ENCODE results near the gene FEM1A. TPM values are rescaled to one million over a fixed set of nuclear protein-coding genes. Genes with fewer than 3 reads are reported as not detected.
"Not testable (repeated sequence)": the region's sequence is repeated elsewhere in the genome, so short reads cannot be mapped to it uniquely, and the experiment has no call there.

Gene FEM1A
- total RNA-seq, 1 experiment from 2014 or later, result 26.6 TPM

DNA sequence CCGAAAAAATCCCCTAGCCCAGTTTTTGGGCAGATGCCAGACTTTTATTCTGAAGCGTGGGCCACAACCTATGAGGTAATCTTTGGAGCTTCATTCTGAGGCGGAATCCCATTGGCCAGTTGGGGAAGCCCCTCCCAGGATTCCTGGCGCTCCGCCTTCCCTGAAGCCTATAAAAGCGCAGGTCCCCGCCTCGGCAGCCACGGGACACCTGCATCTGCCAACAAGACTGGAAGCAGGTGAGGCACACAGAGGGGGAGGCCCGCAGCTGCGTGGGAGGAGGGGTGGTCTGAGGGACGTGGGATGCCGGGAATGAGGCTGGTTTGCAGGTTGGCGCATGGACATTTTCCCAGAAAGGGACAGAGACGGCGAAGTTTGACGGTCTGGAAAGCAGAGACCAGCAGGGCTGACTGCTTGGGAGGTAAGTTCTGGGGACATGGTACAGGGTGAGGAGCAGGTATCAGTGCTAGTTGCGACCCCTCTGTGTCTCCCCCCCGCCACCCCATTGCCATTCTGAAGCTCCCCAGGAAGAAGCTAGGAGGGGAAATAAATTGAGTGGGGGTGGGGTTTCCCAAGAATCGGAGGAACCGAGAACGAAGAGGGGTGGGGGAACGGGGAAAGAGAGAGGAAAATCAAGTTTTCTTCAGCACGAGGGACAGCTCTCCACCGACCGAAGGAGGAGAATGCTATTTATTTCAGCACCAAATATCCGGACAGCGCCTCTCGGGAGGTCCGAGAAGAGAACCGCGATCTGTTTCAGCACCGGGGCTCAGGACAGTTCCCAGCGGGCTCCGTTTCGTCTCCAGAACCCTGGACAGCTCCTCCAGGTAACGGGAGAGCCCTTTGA, 22.4 kb upstream of the FEM1A start:
- DNase-seq (ENCODE audit: low spot score), result peak; percentile 98
- in situ Hi-C loops (cut with HindIII; ENCODE audit: low sequenced_read_pairs), result no loop called here

DNA sequence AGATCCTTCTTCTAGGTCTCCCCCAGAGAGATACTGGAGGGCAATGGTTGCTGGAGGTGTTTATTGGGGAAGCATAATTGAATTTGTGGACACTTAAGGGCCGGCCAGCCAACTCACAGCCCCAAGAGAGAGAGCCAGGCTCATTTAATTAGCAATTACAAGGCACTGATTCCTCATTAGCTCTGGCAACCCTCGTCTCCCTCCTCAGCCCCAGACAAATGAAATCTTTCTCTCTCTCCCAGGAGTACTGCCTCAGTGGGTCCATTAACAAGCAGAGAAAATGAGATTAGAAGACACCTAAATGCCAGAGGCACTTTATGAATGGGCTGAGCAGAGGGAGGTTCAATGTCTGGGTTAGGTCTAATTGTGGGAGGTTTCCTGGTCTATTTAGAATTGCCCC, 19.0 kb upstream of the FEM1A start:
- in situ Hi-C loops (cut with HindIII; ENCODE audit: low sequenced_read_pairs), result no loop called here
- DNase-seq (ENCODE audit: low spot score), result no peak

DNA sequence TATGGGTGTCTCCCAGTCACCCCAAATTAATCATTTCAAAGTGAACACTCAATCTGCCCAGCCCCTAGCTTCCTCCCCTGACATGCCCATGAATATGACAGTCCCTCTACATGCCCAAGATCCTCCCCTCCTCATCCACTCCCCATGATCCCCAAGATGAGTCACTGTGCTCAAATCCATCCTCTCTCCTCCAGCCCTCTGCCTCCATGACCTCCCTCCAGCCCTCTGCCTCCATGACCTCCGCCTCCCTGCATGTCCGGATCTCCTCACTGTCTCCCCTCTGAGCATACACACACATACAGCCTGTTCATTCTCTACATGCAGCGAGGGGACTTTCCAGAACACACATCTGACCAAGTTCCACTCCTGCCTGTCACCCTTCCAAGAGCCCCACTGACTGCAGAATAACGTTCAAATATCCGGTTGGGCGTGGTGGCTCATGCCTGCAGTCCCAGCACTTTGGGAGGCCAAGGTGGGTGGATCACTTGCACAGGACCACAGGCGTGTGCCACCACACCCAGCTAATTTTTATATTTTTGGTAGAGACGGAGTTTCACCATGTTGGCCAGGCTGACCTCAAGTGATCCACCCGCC, 18.4 kb upstream of the FEM1A start:
- in situ Hi-C loops (cut with HindIII; ENCODE audit: low sequenced_read_pairs), result no loop called here
- DNase-seq (ENCODE audit: low spot score), result no peak

DNA sequence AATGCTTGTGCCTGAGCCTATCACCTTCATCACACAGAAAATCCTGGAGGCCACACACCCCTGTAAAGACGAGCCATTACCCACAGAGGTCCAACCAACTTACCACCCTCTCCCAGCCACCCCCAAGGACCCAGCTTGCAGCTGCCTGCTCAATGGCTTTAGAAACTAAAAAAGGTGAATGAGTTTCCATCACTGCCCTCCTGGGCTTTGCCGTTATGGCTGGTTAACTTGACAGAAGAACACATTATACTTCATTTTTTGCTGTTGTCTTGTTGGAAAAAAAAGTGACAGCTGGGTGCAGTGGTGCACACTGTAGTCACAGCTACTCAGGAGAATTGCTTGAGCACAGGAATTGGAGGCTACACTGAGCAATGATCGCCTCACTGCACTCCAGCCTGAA, 17.4 kb upstream of the FEM1A start:
- in situ Hi-C loops (cut with HindIII; ENCODE audit: low sequenced_read_pairs), result no loop called here
- no peak for DNase-seq (ENCODE audit: low spot score)

DNA sequence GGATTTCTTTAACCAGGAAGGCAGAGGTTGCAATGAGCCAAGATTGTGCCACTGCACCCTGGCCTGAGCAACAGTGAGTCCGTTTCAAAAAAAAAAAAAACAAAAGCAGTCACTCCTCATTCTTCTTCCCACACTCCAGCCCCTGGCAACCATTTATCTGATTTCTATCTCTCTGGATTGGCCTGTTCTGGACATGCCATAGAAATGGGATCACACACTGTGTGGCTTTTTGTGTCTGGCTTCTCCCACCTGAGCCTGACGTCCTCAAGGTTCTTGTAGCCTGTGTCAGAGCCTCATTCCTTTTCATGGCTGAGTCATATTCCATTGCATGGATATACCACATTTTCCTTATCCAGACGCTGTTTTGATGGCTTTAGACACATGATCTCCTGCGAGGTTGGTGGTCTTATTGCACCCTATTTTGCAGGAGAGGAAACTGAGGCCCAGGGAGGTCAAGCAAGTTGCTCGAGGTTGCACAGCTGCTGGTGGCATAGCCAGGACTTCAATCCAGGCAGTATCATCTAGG, 15.8 kb upstream of the FEM1A start:
- in situ Hi-C loops (cut with HindIII; ENCODE audit: low sequenced_read_pairs), result no loop called here
- DNase-seq (ENCODE audit: low spot score), result no peak

DNA sequence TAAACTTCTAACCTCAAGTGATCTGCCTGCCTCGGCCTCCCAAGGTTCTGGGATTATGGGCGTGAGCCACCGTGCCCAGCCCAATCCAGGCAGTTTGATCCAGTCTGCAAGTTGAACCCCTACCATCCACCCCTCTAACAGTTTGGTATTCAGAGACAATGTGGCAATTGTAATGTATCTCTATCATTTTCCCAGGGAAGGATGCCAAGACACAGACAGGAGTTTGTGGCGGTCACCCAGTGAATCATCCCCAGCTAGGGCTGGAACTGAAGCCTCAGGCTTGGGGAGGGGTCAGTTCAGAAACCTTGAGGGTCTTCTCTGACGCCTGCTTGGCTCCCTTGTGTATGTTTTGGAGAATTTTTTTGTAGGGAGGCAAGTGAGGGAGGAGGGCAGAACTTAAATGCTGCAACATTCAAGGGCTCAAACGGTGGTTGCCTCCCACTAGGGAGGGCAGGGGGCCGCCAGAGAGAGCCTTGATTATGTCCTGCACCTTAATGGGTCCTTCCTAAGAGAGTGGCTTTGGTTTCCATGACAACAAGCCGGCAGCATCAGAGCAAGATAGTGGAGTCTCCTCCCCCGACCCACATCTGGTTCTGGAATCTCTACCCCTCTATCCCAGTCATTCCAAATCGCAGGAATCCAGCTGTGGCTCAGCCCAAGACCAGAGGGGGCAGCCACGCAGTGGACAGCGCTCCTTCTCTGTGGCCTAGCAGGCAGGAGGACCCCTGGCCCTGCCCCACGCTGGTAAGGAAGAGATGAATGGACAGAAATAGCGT, 14.9 kb upstream of the FEM1A start:
- DNase-seq (ENCODE audit: low spot score), result no peak
- in situ Hi-C loops (cut with HindIII; ENCODE audit: low sequenced_read_pairs), result no loop called here

DNA sequence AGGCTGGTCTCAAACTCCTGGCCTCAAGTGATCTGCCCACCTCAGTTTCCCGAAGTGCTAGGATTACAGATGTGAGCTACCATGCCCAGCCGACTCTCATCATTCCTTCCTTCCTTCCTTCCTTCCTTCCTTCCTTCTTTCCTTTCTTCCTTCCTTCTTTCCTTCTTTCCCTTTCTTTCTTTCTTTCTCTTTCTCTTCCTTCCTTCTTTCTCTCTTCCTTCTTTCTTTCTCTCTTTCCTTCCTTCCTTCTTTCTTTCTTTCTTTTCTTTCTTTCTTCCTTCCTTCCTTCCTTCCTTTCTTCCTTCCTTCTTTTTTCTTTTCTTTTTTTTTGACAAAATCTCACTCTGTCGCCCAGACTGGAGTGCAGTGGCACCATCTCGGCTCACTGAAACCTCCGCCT, 13.4 kb upstream of the FEM1A start:
- DNase-seq (ENCODE audit: low spot score); in situ Hi-C loops (cut with HindIII; ENCODE audit: low sequenced_read_pairs): not testable (repeated sequence)

DNA sequence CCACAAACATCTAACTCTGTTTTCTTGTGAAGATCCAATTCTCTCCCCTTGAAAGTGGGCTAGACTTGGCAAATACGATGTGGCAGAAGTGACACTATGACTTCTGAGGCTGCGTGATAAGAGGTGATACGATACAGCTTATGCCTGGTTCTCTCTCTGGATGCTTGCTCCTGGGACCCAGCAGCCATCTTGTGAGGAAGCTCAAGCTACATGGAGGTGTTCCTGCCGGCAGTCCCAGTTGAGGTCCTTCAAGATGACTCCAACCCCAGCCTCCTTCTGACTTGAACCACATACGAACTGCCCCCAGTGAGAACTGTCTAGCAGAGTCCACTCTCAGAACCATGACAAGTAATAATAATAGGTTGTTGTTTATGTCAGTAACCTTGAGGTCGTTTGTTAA, 10.7 kb upstream of the FEM1A start:
- in situ Hi-C loops (cut with HindIII; ENCODE audit: low sequenced_read_pairs), result no loop called here
- no peak for DNase-seq (ENCODE audit: low spot score)

DNA sequence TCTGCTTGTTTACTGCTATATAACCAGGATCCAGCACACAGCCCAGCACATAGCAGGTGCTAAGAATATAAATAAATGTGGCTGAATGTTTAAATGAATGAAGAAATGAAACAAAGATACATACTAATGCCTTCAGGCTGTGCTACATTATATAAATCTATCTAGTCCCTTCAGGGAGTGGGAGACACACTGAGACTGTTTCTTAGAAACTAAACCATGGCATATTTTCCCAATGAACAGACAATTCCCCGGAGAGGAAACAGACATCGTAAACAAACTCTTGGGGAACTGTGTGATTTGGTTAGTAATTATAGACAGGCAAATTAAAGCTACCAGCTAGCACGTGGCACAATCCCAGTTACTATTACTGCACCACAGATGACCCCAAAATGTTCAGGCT, 9.7 kb upstream of the FEM1A start:
- in situ Hi-C loops (cut with HindIII; ENCODE audit: low sequenced_read_pairs), result no loop called here
- no peak for DNase-seq (ENCODE audit: low spot score)

DNA sequence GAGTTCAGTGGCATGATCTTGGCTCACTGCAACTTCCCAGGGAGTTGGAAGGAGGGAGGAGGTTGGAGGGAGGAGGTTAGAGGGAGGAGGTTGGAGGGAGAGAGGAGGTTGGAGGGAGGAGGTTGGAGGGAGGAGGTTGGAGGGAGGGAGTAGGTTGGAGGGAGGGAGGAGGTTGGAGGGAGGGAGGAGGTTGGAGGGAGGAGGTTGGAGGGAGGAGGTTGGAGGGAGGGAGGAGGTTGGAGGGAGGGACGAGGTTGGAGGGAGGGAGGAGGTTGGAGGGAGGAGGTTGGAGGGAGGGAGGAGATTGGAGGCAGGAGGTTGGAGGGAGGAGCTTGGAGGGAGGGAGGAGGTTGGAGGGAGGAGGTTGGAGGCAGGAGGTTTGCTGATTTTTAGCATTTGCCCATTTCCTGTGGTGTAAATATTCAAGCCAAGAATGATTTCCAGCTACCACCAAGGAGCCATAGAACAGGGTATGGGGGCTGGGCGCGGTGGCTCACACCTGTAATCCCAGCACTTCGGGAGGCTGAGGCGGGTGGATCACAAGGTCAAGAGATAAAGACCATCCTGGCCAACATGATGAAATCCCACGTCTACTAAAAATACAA, 5.0 kb upstream of the FEM1A start:
- peak; percentile 32 for DNase-seq (ENCODE audit: low spot score)
- in situ Hi-C loops (cut with HindIII; ENCODE audit: low sequenced_read_pairs), result not testable (repeated sequence)

DNA sequence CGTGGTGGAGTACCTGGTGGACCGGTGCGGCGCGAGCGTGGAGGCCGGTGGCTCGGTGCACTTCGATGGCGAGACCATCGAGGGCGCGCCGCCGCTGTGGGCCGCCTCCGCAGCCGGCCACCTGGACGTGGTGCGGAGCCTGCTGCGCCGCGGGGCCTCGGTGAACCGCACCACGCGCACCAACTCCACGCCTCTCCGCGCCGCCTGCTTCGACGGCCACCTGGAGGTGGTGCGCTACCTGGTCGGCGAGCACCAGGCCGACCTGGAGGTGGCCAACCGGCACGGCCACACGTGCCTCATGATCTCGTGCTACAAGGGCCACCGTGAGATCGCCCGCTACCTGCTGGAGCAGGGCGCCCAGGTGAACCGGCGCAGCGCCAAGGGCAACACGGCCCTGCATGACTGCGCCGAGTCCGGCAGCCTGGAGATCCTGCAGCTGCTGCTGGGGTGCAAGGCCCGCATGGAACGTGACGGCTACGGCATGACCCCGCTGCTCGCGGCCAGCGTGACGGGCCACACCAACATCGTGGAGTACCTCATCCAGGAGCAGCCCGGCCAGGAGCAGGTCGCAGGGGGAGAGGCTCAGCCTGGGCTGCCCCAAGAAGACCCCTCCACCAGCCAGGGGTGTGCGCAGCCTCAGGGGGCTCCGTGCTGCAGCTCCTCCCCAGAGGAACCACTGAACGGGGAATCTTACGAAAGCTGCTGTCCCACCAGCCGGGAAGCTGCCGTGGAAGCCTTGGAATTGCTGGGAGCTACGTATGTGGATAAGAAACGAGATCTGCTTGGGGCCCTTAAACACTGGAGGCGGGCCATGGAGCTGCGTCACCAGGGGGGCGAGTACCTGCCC, 708 bp downstream of the FEM1A start:
- in situ Hi-C loops (cut with HindIII; ENCODE audit: low sequenced_read_pairs); DNase-seq (ENCODE audit: low spot score): not testable (repeated sequence)

DNA sequence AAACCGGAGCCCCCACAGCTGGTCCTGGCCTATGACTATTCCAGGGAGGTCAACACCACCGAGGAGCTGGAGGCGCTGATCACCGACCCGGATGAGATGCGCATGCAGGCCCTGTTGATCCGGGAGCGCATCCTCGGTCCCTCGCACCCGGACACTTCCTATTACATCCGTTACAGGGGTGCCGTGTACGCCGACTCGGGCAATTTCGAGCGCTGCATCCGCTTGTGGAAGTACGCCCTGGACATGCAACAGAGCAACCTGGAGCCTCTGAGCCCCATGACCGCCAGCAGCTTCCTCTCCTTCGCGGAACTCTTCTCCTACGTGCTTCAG, 1.3 kb downstream of the FEM1A start:
- DNase-seq (ENCODE audit: low spot score); in situ Hi-C loops (cut with HindIII; ENCODE audit: low sequenced_read_pairs): not testable (repeated sequence)

DNA sequence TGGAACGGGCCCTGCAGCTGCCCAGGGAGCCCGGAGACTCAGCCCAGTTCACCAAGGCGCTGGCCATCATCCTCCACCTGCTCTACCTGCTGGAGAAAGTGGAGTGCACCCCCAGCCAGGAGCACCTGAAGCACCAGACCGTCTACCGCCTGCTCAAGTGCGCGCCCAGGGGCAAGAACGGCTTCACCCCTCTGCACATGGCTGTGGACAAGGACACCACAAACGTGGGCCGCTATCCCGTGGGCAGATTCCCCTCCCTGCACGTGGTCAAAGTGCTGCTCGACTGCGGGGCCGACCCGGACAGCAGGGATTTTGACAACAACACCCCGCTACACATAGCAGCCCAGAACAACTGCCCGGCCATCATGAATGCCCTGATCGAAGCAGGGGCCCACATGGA, 1.7 kb downstream of the FEM1A start:
- DNase-seq (ENCODE audit: low spot score); in situ Hi-C loops (cut with HindIII; ENCODE audit: low sequenced_read_pairs): not testable (repeated sequence)

DNA sequence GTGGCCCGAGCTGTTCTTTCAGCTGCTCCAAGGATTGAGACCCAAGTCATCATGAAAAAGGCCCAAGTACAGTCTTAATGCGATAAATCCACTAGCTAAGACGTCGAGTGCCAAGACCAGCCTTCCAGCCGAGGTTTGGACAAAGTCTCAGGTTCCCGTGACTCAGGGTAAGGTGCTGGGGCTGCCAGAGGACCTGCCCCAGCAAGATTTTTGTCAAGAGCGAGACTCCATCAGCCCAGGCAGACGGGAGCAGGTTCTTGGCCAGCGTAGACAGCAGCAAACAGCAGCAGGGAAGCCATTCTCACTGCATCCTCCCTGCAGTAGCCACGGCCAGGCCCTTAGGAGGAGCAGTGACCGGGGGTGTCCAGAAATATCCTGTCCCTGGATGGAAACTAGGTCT, 3.4 kb downstream of the FEM1A start:
- in situ Hi-C loops (cut with HindIII; ENCODE audit: low sequenced_read_pairs), result no loop called here
- DNase-seq (ENCODE audit: low spot score), result no peak

DNA sequence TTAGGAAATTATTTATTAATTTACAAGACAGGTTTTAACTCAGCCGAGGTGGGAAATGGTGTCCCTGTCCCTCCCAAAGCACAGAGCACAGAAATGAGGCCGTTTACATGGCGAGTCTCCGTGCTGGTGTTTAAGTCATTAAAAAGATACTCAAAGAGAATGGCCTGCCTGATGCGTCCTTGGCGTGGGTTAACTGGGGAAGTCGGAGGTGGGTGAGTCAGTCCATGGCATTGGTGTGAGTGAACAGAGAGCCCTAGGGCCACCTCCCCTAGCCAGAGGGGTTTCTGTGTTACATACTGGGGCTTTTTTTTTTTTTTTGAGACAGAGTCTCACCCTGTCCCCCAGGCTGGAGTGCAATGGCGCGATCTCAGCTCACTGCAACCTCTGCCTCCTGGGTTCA, 3.9 kb downstream of the FEM1A start:
- DNase-seq (ENCODE audit: low spot score), result no peak
- in situ Hi-C loops (cut with HindIII; ENCODE audit: low sequenced_read_pairs), result no loop called here

DNA sequence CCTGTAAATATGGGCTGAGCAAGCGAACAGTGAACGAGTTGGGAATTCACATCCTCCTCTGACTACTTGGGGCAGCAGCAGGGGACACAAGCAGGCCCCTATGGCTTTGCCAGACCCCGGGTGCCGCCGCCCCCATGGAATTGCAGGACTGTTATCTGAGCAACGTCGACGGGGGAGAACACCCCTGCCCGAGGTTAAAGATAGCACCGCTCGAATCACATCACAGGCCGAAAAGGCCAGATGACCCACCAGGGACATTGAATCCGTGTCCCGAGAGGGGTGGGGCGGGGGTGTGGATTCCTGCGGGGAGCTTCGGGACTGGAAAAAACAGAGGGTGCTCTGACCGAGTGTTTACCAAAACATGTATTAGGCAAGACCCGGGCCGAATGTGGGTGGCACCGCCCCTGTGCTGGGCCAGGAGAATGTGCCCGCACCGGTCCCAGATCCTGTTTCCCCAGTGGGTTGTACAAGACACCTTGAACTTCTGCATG, 9.1 kb downstream of the FEM1A start:
- in situ Hi-C loops (cut with HindIII; ENCODE audit: low sequenced_read_pairs), result no loop called here

DNA sequence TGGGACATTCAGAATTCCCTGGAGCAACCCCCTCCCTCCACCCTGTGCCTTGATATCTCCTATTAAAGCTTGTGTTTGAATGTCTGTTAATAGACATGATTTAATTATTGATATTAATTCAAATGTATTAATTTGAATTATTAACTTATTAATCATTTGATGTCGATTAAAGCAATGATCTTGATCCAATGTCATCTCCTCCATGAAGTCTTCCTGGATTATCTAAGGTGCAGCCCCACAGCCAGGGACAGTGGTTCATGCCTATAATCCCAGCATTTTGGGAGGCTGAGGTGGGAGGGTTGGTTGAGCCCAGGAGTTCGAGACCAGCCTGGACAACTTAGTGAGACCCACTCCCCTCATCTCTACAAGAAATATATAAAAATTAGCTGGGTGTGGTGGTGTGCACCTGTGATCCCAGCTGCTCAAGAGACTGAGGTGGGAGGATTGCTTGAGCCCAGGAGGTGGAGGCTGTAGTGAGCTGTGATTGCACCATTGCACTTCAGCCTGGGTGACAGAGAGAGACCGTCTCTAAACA, 9.6 kb downstream of the FEM1A start:
- in situ Hi-C loops (cut with HindIII; ENCODE audit: low sequenced_read_pairs), result no loop called here
- DNase-seq (ENCODE audit: low spot score), result no peak

More for the DNA sequence above, 9.1 kb downstream of the FEM1A start:
- DNase-seq (ENCODE audit: low spot score), result no peak

DNA sequence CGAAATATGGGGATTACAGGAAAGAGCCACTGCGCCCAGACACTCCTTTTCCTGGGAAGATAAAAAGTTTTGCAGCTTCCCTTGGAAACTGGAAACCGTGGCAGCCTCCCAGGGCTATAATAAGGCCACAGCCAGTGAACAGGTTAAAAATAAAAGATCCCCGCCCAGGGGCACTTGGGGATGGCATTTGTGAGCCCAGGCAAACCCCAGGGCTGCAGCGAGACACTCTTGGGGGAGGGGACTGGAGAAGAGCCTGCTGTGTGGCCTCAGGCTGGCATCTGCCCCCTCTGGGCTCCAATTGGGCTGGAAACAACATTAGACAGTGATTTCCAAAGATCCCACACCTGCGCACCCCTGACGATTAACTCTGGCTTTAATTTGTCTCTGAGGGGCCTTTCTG, 11.2 kb downstream of the FEM1A start:
- in situ Hi-C loops (cut with HindIII; ENCODE audit: low sequenced_read_pairs), result no loop called here
- no peak for DNase-seq (ENCODE audit: low spot score)

Measured in G401 (cell line).